SIG-M5 (cell line): ENCODE results near the gene RELL2.

Experiments
- DNase-seq: peaks from one replicate; lab custom pipeline; 2025; lab: John Stamatoyannopoulos, UW

Gene RELL2

DNA sequence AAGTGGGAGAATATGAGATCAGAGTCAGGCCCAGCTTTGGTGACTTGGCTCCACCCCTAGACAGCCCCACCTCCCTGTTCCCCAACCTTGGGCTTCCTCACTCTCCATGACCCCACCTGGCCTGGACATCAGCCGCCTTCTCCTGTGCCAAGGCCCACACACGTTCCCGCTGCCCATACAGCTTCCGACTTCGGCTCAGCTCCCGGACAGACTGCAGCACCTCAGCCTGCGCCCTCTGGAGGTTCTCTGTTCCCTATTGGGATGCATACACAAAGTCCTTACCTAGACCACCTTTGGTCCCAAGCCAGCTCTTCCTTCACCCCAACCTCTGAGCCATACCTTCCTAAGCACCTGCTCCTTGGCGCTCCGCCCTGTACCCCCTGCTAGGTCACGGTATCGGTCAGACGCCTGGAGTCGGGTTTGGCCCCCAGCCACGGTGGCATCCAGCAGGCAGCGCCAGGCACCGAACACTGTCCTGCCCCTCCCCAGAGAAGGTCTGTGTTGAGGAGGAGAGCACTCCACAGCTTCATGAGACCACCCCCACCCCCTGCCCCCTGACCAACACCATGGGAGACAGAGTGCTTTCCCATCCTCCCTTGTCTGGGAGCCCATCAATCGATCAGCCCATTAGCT lies 12.4 kb downstream of the RELL2 start:
- DNase-seq: no peak

GRCh38 chr5:141649972-141650371 lies 13.2 kb downstream of the RELL2 start:
- no peak for DNase-seq

DNA sequence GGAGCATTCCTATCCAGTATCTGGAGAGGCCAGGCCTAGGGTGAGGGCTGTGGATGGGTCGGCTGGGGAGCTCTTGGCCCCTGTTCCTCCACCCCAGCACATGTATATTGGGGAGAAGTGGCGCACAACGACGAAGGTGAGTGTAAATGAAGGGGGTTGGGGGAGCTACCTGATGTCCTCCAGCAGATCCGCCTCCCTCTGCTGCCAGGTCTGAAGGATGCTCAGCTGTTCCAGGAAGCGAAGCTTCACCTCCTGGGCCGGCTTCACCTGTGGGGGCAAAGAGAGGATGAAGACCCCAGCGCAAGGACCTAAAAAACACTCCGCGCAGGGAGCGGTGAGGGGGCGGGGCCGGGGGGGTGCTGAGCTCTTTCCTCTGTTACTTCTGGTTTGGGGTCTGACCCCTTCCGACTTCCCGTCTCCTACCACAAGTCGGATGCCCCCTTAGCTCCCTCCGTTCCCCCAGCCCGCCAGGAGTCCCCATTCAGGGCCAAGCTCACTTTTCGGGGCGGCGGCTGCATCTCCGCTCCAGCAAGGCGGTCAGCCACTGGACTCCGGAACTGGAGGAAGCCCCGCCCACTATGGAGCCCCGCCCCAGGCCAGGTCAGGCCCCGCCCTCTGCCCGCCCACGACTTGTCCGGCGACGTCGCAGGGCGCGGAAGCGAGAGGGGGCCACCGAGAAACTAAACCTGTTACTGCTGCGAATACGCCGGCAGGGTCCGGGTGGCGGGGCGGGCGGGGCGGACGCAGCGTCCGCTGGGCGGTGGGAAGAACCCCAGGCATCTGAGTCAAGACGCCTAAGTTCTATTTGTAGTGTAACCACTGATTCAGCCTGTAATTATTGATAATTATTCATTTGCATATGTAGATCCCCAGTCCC lies 14.3 kb downstream of the RELL2 start, which contains the start of gene FCHSD1:
FCHSD1 (minus strand) TSS at position 568 of the 877 bp plus-strand sequence; CDS start at position 518, 50 bp downstream.
- DNase-seq: no peak

DNA sequence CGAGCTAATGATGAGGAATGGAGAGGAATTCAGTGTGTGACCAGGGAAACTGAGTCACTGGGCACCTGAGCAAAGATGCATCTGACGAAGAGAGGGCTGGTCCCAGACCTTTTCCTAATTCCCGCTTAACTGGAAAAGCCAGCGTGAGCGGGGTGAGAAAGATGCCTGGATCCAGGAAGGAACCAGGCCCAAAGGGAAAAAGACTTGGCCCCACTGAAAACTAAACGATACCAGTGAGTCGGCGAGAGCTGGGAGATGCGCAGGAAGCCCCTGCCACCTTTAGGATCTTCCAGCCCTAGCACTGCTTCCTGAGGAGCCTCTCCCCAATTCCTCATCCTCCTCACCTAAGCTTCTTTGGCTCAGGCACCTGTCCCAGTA lies 14.9 kb downstream of the RELL2 start:
- no peak for DNase-seq

GRCh38 chr5:141654298-141654697 lies 17.5 kb downstream of the RELL2 start:
- no peak for DNase-seq

GRCh38 chr5:141655020-141655419 lies 18.2 kb downstream of the RELL2 start:
- no peak for DNase-seq

- DNase-seq: no peak
These were observed 19.6 kb downstream of the RELL2 start for GRCh38 chr5:141656396-141656795.

DNA sequence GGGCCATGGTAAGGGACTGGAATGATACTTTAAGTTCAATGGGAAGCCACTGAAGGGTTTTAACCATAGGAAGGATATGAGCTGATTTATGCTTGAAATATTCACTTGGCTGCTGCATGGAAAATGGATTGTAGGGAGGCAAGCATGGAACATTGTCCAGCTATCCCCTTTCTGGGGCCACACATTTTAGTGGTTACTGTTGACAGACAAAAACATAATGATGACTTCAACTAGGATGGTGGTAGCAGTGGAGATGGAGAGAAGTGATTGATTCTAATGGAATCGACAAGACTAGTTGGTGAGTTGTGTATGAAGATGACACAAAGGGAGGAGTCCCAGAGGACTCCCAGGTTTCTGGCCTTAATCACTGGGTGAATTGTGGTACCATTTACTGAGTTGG lies 20.6 kb downstream of the RELL2 start:
- no peak for DNase-seq

DNA sequence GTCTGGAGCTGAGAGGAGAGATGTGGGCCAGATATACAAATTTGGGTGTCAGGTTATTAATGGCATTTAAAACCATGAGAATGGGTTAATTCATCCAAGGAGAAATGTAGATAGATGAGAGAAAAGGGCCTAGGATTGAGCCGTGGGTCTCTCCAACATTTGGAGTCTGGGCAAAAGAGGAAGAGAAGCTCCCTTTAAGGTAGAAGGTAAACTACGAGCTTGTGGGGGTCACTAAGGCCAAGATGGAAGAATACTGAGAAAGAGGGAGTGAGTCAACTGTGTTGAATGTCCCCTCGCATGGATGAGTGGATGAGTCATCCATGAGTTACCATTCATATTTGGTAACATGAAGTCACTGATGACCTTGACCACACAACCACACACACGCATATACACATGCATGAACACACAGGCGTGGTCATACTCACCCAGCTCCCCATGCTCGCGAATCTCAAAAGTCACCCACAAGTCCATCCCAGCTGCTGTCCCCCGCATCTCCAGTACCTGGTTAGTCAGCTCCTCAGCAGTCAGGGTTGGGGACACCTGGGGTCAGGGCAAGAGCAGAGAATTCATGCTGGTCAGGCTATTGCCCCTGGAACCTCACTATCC lies 21.2 kb downstream of the RELL2 start:
- no peak for DNase-seq

DNA sequence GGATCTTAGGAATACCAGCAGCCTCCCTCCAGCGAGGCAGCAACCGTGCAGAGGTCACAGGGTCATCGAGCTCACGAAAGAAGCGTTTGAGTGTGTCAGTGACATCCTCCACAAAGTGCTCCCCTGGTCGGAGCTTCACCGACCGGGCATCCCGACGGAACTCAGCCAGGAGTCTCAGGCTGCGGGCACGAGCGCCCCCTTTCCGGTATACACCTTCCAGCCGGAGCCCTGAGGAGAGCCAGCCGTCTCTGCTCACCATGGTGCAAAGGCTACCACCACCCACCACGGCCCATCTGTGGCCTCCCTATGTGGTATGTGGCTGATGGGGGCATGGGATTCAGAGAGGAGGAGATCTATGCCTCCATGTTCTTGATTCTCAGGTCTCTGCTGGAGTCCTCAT lies 25.2 kb downstream of the RELL2 start:
- no peak for DNase-seq

- DNase-seq: no peak
These were observed 26.7 kb downstream of the RELL2 start for GRCh38 chr5:141663506-141663905.

- DNase-seq: no peak
These were observed 28.1 kb downstream of the RELL2 start for GRCh38 chr5:141664733-141665461.

- DNase-seq: no peak
These were observed 29.5 kb downstream of the RELL2 start for GRCh38 chr5:141665995-141666940.

- DNase-seq: no peak
These were observed 31.9 kb downstream of the RELL2 start for GRCh38 chr5:141668601-141669265.

DNA sequence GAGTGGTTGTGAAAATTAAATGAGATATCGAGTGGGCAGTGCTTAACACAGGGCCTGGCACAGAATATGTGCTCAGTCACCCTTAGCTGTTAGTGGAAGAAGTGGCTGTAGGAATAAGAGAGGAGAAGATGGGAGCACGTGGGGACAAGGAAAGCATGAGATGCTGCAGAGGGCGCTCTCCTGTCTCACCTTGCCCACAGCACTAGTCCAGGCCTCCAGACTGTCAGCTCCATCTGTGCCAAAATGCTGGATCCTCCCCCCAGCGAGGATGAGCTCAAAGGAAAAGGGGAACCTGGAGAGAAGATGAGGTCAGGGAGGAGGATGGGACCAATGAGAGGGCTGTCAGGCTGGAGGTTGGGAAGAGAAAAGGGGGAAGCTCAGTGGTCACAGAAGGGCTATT lies 32.7 kb downstream of the RELL2 start:
- DNase-seq: no peak

DNA sequence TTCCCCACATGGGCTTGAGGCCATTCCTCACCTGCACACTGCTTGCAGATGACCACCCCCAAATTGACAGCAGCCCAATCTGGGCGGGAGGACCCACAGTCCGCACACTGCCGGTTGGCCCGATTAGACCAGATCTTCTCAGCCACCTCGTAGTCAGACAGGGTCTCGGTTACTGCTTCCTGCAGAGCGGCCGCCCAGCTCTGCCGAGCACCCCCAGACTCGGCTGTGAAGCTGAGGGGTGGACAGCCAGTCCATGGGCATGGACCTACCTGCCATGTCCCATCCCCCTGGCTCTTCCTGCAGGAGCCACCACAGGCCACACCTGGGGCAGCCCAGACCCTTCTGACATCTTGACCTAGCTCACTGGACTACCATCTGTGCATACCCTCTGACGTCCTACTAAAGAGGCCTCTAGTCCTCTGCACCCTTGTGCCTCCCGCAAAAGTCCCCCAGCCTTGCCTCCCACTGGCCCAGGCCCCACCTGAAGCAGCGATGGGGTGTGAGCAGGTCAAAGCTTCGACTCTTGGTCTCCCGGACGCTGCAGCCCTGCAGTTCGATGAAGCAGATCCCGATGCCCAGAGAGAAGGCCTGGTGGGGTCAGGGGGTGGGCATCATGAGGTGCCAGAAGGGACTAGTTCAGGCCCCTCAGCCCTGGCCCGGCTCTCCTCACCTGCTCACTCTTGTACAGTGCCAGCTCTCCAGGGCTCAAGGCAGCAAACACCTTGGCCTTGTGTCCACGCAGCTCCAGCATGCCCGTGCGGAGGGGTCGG lies 35.5 kb downstream of the RELL2 start:
- no peak for DNase-seq

DNA sequence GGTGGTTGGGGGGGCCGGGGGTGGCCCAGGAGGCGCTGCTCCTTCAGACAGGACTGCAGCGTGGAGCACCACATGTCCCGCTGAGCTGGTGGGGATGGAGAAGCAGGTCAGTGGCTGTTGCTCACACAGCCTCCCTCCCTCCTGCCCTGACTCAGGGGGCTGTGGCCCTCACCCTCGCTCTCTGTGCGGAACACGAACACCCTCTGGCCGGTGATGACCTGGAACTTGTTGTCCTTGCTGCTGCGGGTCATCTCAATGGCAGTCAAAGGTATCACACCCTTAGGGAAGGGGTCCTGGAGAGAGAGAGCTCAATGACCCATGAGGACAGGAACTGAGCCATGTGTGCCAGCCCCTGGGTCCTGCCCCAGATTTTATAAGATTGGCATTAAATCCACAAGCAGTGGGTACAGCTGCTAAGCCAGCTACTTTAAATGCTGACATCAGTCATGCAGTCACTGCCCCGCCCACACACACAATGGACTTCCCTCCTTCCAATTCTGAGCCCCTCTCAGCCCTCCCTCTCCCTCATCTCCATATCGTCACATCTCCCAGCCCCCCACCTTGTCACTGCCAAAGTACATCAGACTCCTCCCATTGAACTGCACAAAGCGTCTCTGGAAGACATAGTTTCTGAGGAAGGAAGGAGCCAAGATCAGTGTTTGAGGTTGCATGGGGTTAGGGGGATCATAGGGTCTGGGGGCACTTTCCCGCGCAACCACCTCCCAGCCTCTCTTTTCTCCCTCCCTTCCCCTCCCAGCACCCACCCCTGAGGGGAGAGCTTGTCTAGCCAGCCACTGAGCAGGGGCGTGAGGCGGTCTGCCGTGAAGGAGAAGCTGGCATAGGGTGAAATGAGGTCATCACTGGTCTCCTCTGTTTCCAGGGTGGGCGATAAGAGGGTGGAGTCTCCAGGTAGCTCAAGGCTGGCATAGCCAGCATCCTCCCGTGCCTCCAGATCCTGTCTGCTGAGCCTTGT lies 36.3 kb downstream of the RELL2 start:
- no peak for DNase-seq

- no peak for DNase-seq
These were observed 38.0 kb downstream of the RELL2 start for GRCh38 chr5:141674747-141675146.

DNA sequence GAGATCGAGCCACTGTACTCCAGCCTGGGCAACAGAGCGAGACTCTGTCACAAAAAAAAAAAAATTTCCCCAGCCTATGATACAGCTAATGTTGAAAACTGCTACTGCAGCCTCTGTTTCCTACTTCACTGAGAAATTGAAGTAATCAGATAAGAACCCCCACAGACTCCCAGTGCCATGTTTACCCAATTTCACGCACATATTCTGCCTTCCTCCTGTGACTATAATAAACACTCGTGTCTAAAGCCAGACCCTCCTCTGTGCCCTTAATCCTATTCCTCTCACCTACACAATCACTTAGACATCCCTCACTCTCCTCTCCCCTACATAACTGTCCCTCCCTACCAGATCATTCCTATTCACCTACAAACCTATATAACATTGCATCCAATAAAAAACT lies 38.9 kb downstream of the RELL2 start:
- DNase-seq: no peak
